ENCODE measurements around the gene ENPP4. TPM values are rescaled to one million over a fixed set of nuclear protein-coding genes. Genes with fewer than 3 reads are reported as not detected.

The ENPP4 gene
- total RNA-seq, 2 donors from 2014 or later, result 21.8 to 32.2 TPM

GRCh38 chr6:46170357-46171289 is 40.8 kb downstream of the ENPP4 start, which contains the start of gene ENPP5:
TSS of gene ENPP5 (minus strand) at chr6:46170980. CDS start at chr6:46168262, 2,718 bp downstream.
- no peak within 1 kb of the TSS for H3K27ac ChIP-seq
- TF ChIP-seq CTCF (IDR thresholded peaks at IDR 0.05), result no peak
- H3K36me3 ChIP-seq, result no peaks in the 10 kb centered on the region
- peaks cover 0 to 12% of the 10 kb centered on the region in 2 donors for H3K4me1 ChIP-seq (ENCODE audit: control insufficient read depth in 1 of 2, low read depth in 2 of 2)
- peak; percentile 4 for DNase-seq (ENCODE audit: low spot score)
- no peaks in the 10 kb centered on the region for H3K27me3 ChIP-seq (replicated peaks; ENCODE audit: insufficient read depth)
- no peaks in the 10 kb centered on the region for H3K9me3 ChIP-seq
- no peak for ATAC-seq (ENCODE audit: insufficient number of reproducible peaks, low FRiP score, low read depth)
- H3K4me3 ChIP-seq, result peak within 1 kb of the TSS; percentile 90

GRCh38 chr6:46172176-46172575 is 42.4 kb downstream of the ENPP4 start:
- H3K9me3 ChIP-seq, result no peaks in the 10 kb centered on the region
- DNase-seq (ENCODE audit: low spot score) (no peak), ATAC-seq (ENCODE audit: insufficient number of reproducible peaks, low FRiP score, low read depth) (no peak)
- peaks cover 0 to 12% of the 10 kb centered on the region in 2 donors for H3K4me1 ChIP-seq (ENCODE audit: control insufficient read depth in 1 of 2, low read depth in 2 of 2)
- H3K27ac ChIP-seq, result no peak overlapping the region
- H3K36me3 ChIP-seq, result no peaks in the 10 kb centered on the region
- no peak for TF ChIP-seq CTCF (IDR thresholded peaks at IDR 0.05)
- no peak overlapping the region for H3K4me3 ChIP-seq
- H3K27me3 ChIP-seq (replicated peaks; ENCODE audit: insufficient read depth), result no peaks in the 10 kb centered on the region

- ATAC-seq (ENCODE audit: insufficient number of reproducible peaks, low FRiP score, low read depth) (no peak), DNase-seq (ENCODE audit: low spot score) (no peak)
- Histone ChIP-seq H3K4me3 (no peak overlapping the region), H3K27me3 (replicated peaks; ENCODE audit: insufficient read depth) (no peaks in the 10 kb centered on the region), H3K9me3 (no peaks in the 10 kb centered on the region), H3K4me1 (ENCODE audit: control insufficient read depth in 1 of 2, low read depth in 2 of 2) (peaks cover 0 to 12% of the 10 kb centered on the region in 2 donors), H3K36me3 (no peaks in the 10 kb centered on the region), H3K27ac (no peak overlapping the region)
- no peak for TF ChIP-seq CTCF (IDR thresholded peaks at IDR 0.05)
Observed at GRCh38 chr6:46174904-46175303, 45.1 kb downstream of the ENPP4 start.

- no peaks in the 10 kb centered on the region for H3K27me3 ChIP-seq (replicated peaks; ENCODE audit: insufficient read depth)
- H3K9me3 ChIP-seq, result no peaks in the 10 kb centered on the region
- no peak overlapping the region for H3K27ac ChIP-seq
- H3K4me3 ChIP-seq, result no peak overlapping the region
- ATAC-seq (ENCODE audit: insufficient number of reproducible peaks, low FRiP score, low read depth) (no peak), DNase-seq (ENCODE audit: low spot score) (no peak)
- peaks cover 0 to 6% of the 10 kb centered on the region in 2 donors for H3K4me1 ChIP-seq (ENCODE audit: control insufficient read depth in 1 of 2, low read depth in 2 of 2)
- no peak for TF ChIP-seq CTCF (IDR thresholded peaks at IDR 0.05)
- H3K36me3 ChIP-seq, result no peaks in the 10 kb centered on the region
Observed at GRCh38 chr6:46175446-46175845, 45.7 kb downstream of the ENPP4 start.

- Histone ChIP-seq H3K4me1 (ENCODE audit: control insufficient read depth in 1 of 2, low read depth in 2 of 2) (peaks cover 0 to 3% of the 10 kb centered on the region in 2 donors), H3K4me3 (no peak overlapping the region), H3K9me3 (no peaks in the 10 kb centered on the region), H3K36me3 (no peaks in the 10 kb centered on the region), H3K27me3 (replicated peaks; ENCODE audit: insufficient read depth) (no peaks in the 10 kb centered on the region), H3K27ac (no peak overlapping the region)
- DNase-seq (ENCODE audit: low spot score) (no peak), ATAC-seq (ENCODE audit: insufficient number of reproducible peaks, low FRiP score, low read depth) (no peak)
- no peak for TF ChIP-seq CTCF (IDR thresholded peaks at IDR 0.05)
Observed at GRCh38 chr6:46175976-46176375, 46.2 kb downstream of the ENPP4 start.
